Liver (tissue), 9 donors: Measurements from ENCODE around the gene PTP4A1. TPM values are rescaled to one million over a fixed set of nuclear protein-coding genes. Genes with fewer than 3 reads are reported as not detected.

Experiments used
- DNase-seq: peaks from one replicate; pipeline ENCODE4 v3.0.0-alpha.2; 2017; ENCODE audit warnings: low spot score
- H3K27ac ChIP-seq, 2 donors: one replicate each; pipeline ENCODE4 v1.7.0; 2013; ENCODE audit warnings: inconsistent platforms in 2 of 2, low read length in 2 of 2, control low read depth in 1 of 2, low read depth in 1 of 2, mild to moderate bottlenecking in 1 of 2
- H3K27me3 ChIP-seq, 4 donors: one replicate each; pipeline versions ENCODE4 v1.6.1 to v1.7.0; 2013; ENCODE audit warnings: low read length in 3 of 4, inconsistent platforms in 1 of 4, mild to moderate bottlenecking in 1 of 4, moderate library complexity in 1 of 4; ENCODE audit not compliant: control insufficient read depth in 4 of 4, insufficient read depth in 4 of 4
- H3K36me3 ChIP-seq, 4 donors: one replicate each; pipeline versions ENCODE4 v1.6.1 to v1.7.0; 2013; ENCODE audit warnings: low read length in 3 of 4, mild to moderate bottlenecking in 3 of 4, low read depth in 1 of 4, moderate library complexity in 1 of 4; ENCODE audit not compliant: control insufficient read depth in 4 of 4, insufficient read depth in 3 of 4
- H3K4me1 ChIP-seq, 4 donors: one replicate each; pipeline versions ENCODE4 v1.6.1 to v1.7.0; 2013; ENCODE audit warnings: low read length in 3 of 4, mild to moderate bottlenecking in 3 of 4, moderate library complexity in 1 of 4; ENCODE audit not compliant: control insufficient read depth in 4 of 4, insufficient read depth in 4 of 4
- H3K4me3 ChIP-seq, 3 donors: one replicate each; pipeline versions ENCODE4 v1.6.1 to v1.7.0; 2013; ENCODE audit warnings: low read length in 3 of 3, control low read depth in 1 of 3, low read depth in 1 of 3, mild to moderate bottlenecking in 1 of 3
- H3K9ac ChIP-seq, 2 donors: one replicate each; pipeline ENCODE4 v1.7.0; 2013; ENCODE audit warnings: low read length in 2 of 2, mild to moderate bottlenecking in 2 of 2, moderate library complexity in 2 of 2, control low read depth in 1 of 2, low read depth in 1 of 2
- H3K9me3 ChIP-seq, 4 donors: one replicate each; pipeline versions ENCODE4 v1.6.1 to v1.7.0; 2013; ENCODE audit warnings: low read length in 3 of 4; ENCODE audit not compliant: control insufficient read depth in 4 of 4
- ATF3 ChIP-seq: IDR thresholded peaks from 2 replicates; pipeline ENCODE4 v1.6.1; 2016; ENCODE audit warnings: antibody characterized with exemption
- EGR1 ChIP-seq, 2 donors: IDR thresholded peaks; 2 replicates each; pipeline ENCODE4 v1.6.1; 2016 to 2018; ENCODE audit warnings: antibody characterized with exemption in 2 of 2, low read depth in 2 of 2
- FOXA1 ChIP-seq: IDR thresholded peaks from 2 replicates; pipeline ENCODE4 v1.6.1; 2016; ENCODE audit warnings: antibody characterized with exemption
- FOXA2 ChIP-seq: IDR thresholded peaks from 2 replicates; pipeline ENCODE4 v1.6.1; 2016; ENCODE audit warnings: antibody characterized with exemption
- GABPA ChIP-seq, 2 donors: IDR thresholded peaks in 1 of 2; conservative IDR thresholded peaks in 1 of 2; 2 replicates each; pipeline ENCODE4 v1.6.1; 2016; ENCODE audit warnings: antibody characterized with exemption in 2 of 2, mild to moderate bottlenecking in 1 of 2, moderate library complexity in 1 of 2
- HNF4A ChIP-seq, 2 donors: conservative IDR thresholded peaks; 2 replicates each; pipeline ENCODE4 v1.6.1; 2016; ENCODE audit warnings: antibody characterized with exemption in 2 of 2, mild to moderate bottlenecking in 2 of 2
- HNF4G ChIP-seq: IDR thresholded peaks from 2 replicates; pipeline ENCODE4 v1.6.1; 2016; ENCODE audit warnings: antibody characterized with exemption
- JUND ChIP-seq, 2 donors: IDR thresholded peaks; 2 replicates each; pipeline ENCODE4 v1.6.1; 2016; ENCODE audit warnings: antibody characterized with exemption in 2 of 2
- MAX ChIP-seq: IDR thresholded peaks from 2 replicates; pipeline ENCODE4 v1.6.1; 2016; ENCODE audit warnings: antibody characterized with exemption
- NR2F2 ChIP-seq: IDR thresholded peaks from 2 replicates; pipeline ENCODE4 v1.6.1; 2016; ENCODE audit warnings: antibody characterized with exemption
- RAD21 ChIP-seq, 2 donors: IDR thresholded peaks; 2 replicates each; pipeline ENCODE4 v1.6.1; 2016; ENCODE audit warnings: antibody characterized with exemption in 2 of 2, mild to moderate bottlenecking in 2 of 2
- RXRA ChIP-seq, 2 donors: IDR thresholded peaks; 2 replicates each; pipeline ENCODE4 v1.6.1; 2017 to 2018; ENCODE audit warnings: antibody characterized with exemption in 2 of 2, mild to moderate bottlenecking in 1 of 2
- SP1 ChIP-seq: IDR thresholded peaks from 2 replicates; pipeline ENCODE4 v1.6.1; 2018; ENCODE audit warnings: antibody characterized with exemption, mild to moderate bottlenecking
- TAF1 ChIP-seq: conservative IDR thresholded peaks from 2 replicates; pipeline ENCODE4 v1.6.1; 2016; ENCODE audit warnings: antibody characterized with exemption, mild to moderate bottlenecking
- YY1 ChIP-seq: IDR thresholded peaks from 2 replicates; pipeline ENCODE4 v1.6.1; 2016; ENCODE audit warnings: antibody characterized with exemption, mild to moderate bottlenecking
- ZBTB33 ChIP-seq: IDR thresholded peaks from 2 replicates; pipeline ENCODE4 v1.6.1; 2016; ENCODE audit warnings: antibody characterized with exemption
- WGBS: extraction: QIAGEN DNeasy Blood & Tissue Kit; methylation state at CpG from one replicate; pipeline ENCODE4 v1.1.7; 2013; 5-methylcytosine and 5-hydroxymethylcytosine counted together
- polyA plus RNA-seq, 2 donors: library from polyadenylated mRNA; stranded (reverse) in 1 of 2; unstranded in 1 of 2; fragments of 200-250 nt in 1 of 2; fragments of >200 nt in 1 of 2; fragmentation: Nextera tagmentation in 1 of 2; extraction: Ambion mirVana in 1 of 2; gene quantifications; one replicate each; pipeline versions ENCODE4 v1.2.1 to v1.2.3, GENCODE V29; 2013 to 2015
- total RNA-seq, 2 donors: library from RNA; depleted of rRNA; stranded (reverse); fragments of >200 nt; gene quantifications; one replicate each; pipeline ENCODE4 v1.2.3, GENCODE V29; 2014
- TF ChIP-seq, protein P1 (sequence below): fragments of 150-350 bp; IDR thresholded peaks from 2 replicates; pipeline ENCODE4 v1.5.1; 2017; ENCODE audit warnings: improper control_type of control experiment, low read depth, low read length; ENCODE audit not compliant: missing input control
- TF ChIP-seq, protein P2 (sequence below): IDR thresholded peaks from 2 replicates; pipeline ENCODE4 v1.6.1; 2016; ENCODE audit warnings: antibody characterized with exemption, mild to moderate bottlenecking
- donor health status: healthy.
- donor health status: healthy.
- donor health status: healthy.
- donor health status: healthy.
- donor health status: healthy.

PTP4A1 gene
- total and polyA plus RNA-seq, 4 donors: 34.3 to 237 (median 152) TPM

GRCh38 chr6:63598049-63599036 is 26.1 kb downstream of the PTP4A1 start (continued):
- TF ChIP-seq, protein P1, sequence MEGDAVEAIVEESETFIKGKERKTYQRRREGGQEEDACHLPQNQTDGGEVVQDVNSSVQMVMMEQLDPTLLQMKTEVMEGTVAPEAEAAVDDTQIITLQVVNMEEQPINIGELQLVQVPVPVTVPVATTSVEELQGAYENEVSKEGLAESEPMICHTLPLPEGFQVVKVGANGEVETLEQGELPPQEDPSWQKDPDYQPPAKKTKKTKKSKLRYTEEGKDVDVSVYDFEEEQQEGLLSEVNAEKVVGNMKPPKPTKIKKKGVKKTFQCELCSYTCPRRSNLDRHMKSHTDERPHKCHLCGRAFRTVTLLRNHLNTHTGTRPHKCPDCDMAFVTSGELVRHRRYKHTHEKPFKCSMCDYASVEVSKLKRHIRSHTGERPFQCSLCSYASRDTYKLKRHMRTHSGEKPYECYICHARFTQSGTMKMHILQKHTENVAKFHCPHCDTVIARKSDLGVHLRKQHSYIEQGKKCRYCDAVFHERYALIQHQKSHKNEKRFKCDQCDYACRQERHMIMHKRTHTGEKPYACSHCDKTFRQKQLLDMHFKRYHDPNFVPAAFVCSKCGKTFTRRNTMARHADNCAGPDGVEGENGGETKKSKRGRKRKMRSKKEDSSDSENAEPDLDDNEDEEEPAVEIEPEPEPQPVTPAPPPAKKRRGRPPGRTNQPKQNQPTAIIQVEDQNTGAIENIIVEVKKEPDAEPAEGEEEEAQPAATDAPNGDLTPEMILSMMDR: peak; percentile 89
- TF ChIP-seq FOXA1: no peak

DNA sequence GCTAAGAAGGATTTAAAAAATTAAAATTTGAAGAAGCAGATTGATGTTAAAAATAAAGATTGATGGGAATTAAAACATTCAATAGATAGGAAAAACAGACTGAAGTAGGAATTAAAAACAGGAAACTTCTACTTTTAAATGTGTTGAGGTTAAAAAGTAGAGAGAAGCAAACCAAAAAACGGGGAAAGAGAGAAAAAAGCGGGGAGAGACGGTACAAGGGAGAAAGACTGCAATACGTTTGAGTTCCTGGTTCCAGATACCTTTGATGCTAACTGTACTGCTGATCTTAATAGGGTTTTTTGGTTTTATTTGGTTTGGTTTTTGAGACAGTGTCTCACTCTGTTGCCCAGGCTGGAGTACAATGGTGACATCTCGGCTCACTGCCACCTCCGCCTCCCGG is 27.0 kb downstream of the PTP4A1 start:
- H3K4me1 ChIP-seq: peaks cover 0 to 15% (median 3%) of the 10 kb centered on the region in 4 donors
- TF ChIP-seq ZBTB33 (no peak), YY1 (no peak), NR2F2 (no peak), SP1 (no peak), GABPA (IDR thresholded peaks at IDR 0.05 in 1 of 2, conservative IDR thresholded peaks at IDR 0.05 in 1 of 2) (no peak), HNF4A (conservative IDR thresholded peaks at IDR 0.05) (no peak), MAX (no peak), JUND (IDR thresholded peaks at IDR 0.05) (no peak), RXRA (IDR thresholded peaks at IDR 0.05) (no peak), FOXA1 (no peak), EGR1 (IDR thresholded peaks at IDR 0.05; ENCODE audit: low read depth in 2 of 2) (no peak), ATF3 (no peak), HNF4G (no peak), FOXA2 (no peak), TAF1 (no peak), RAD21 (IDR thresholded peaks at IDR 0.05) (no peak)
- TF ChIP-seq, protein P2, sequence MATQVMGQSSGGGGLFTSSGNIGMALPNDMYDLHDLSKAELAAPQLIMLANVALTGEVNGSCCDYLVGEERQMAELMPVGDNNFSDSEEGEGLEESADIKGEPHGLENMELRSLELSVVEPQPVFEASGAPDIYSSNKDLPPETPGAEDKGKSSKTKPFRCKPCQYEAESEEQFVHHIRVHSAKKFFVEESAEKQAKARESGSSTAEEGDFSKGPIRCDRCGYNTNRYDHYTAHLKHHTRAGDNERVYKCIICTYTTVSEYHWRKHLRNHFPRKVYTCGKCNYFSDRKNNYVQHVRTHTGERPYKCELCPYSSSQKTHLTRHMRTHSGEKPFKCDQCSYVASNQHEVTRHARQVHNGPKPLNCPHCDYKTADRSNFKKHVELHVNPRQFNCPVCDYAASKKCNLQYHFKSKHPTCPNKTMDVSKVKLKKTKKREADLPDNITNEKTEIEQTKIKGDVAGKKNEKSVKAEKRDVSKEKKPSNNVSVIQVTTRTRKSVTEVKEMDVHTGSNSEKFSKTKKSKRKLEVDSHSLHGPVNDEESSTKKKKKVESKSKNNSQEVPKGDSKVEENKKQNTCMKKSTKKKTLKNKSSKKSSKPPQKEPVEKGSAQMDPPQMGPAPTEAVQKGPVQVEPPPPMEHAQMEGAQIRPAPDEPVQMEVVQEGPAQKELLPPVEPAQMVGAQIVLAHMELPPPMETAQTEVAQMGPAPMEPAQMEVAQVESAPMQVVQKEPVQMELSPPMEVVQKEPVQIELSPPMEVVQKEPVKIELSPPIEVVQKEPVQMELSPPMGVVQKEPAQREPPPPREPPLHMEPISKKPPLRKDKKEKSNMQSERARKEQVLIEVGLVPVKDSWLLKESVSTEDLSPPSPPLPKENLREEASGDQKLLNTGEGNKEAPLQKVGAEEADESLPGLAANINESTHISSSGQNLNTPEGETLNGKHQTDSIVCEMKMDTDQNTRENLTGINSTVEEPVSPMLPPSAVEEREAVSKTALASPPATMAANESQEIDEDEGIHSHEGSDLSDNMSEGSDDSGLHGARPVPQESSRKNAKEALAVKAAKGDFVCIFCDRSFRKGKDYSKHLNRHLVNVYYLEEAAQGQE: no peak
- TF ChIP-seq, protein P1: no peak
- 87% methylated on average over 7 of the region's 7 CpGs for WGBS

More for the DNA sequence above, 27.0 kb downstream of the PTP4A1 start:
- H3K27ac ChIP-seq: no peak overlapping the region
- H3K4me3 ChIP-seq: no peak overlapping the region
- H3K36me3 ChIP-seq: no peaks in the 10 kb centered on the region
- no peaks in the 10 kb centered on the region for H3K9me3 ChIP-seq
- DNase-seq: no peak
- no peak overlapping the region for H3K9ac ChIP-seq
- no peaks in the 10 kb centered on the region for H3K27me3 ChIP-seq
